Caco-2 (cell line): Measurements from ENCODE around the gene KLHDC7B. TPM values are rescaled to one million over a fixed set of nuclear protein-coding genes. Genes with fewer than 3 reads are reported as not detected.

Source experiments
- BruUV-seq: library from RNA; stranded (reverse); fragments of 400-500 nt; replicated peaks from 2 replicates; lab custom pipeline; 2021; lab: Mats Ljungman, UMichigan
- CTCF ChIA-PET: fragments of 300-600 bp; sonication (Branson Sonifier 250); formaldehyde crosslinking; loops from one replicate; lab custom pipeline; 2022; ENCODE audit warnings: antibody characterized with exemption; lab: Charles Lee
- POLR2A ChIA-PET: fragments of 300-600 bp; sonication (Branson Sonifier 250); formaldehyde crosslinking; loops from one replicate; lab custom pipeline; 2022; ENCODE audit warnings: antibody characterized with exemption; lab: Charles Lee
- DNase-seq, 2 experiments: peaks; one replicate each; pipeline versions ENCODE4 v3.0.0 to v3.0.0-alpha.2; 2020 to 2022
- H3K27me3 ChIP-seq: replicated peaks from 2 replicates; pipeline ENCODE4 v1.6.0; 2011; ENCODE audit warnings: low read length; ENCODE audit not compliant: control insufficient read depth, insufficient read depth
- H3K36me3 ChIP-seq: 2 replicates; pipeline ENCODE4 v1.5.1; 2011; ENCODE audit warnings: low read length; ENCODE audit not compliant: control insufficient read depth, insufficient read depth
- H3K4me1 ChIP-seq: fragments of 250-450 bp; sonication (Bioruptor Pico); 2 replicates; pipeline ENCODE4 v1.5.1; 2020; ENCODE audit warnings: mild to moderate bottlenecking
- H3K4me3 ChIP-seq: 2 replicates; pipeline ENCODE4 v1.5.1; 2011; ENCODE audit warnings: low read depth, mild to moderate bottlenecking, control low read depth, low read length
- H3K9me3 ChIP-seq: fragments of 250-450 bp; sonication (Bioruptor Pico); 2 replicates; pipeline ENCODE4 v1.5.1; 2020; ENCODE audit warnings: mild to moderate bottlenecking, moderate library complexity
- H3K27ac Mint-ChIP-seq: one replicate; pipeline ENCODE4 v1.8.0; 2022; ENCODE audit warnings: mixed read lengths; ENCODE audit not compliant: unreplicated experiment
- H3K27me3 Mint-ChIP-seq: one replicate; pipeline ENCODE4 v1.8.0; 2022; ENCODE audit warnings: mixed read lengths; ENCODE audit not compliant: insufficient read depth, unreplicated experiment
- H3K36me3 Mint-ChIP-seq: one replicate; pipeline ENCODE4 v1.8.0; 2022; ENCODE audit warnings: mild to moderate bottlenecking, mixed read lengths; ENCODE audit not compliant: insufficient read depth, unreplicated experiment
- H3K4me1 Mint-ChIP-seq: one replicate; pipeline ENCODE4 v1.8.0; 2022; ENCODE audit warnings: low read depth, mixed read lengths; ENCODE audit not compliant: unreplicated experiment
- H3K4me3 Mint-ChIP-seq: one replicate; pipeline ENCODE4 v1.8.0; 2022; ENCODE audit warnings: mild to moderate bottlenecking, moderate library complexity, mixed read lengths; ENCODE audit not compliant: unreplicated experiment
- H3K9me3 Mint-ChIP-seq: one replicate; pipeline ENCODE4 v1.8.0; 2022; ENCODE audit warnings: mixed read lengths; ENCODE audit not compliant: unreplicated experiment
- intact Hi-C: fragments of 100-400 bp; cut with micrococcal nuclease; formaldehyde crosslinking; loops from one replicate; pipeline ENCODE4 v1.10.0; 2022; ENCODE audit not compliant: unreplicated experiment
- total RNA-seq: library from RNA; stranded (reverse); gene quantifications from 2 replicates; pipeline ENCODE4 v1.2.3, GENCODE V29; 2022
- TF ChIP-seq, protein P1 (sequence below), 2 experiments: fragments of 200-600 bp in 1 of 2; IDR thresholded peaks; 1 replicate in 1 of 2; 2 replicates in 1 of 2; pipeline versions ENCODE4 v1.5.1 to v1.8.0; 2011 to 2022; ENCODE audit warnings: antibody characterized with exemption in 1 of 2, control low read depth in 1 of 2, inconsistent platforms in 1 of 2, low read depth in 1 of 2, low read length in 1 of 2, mild to moderate bottlenecking in 1 of 2, moderate library complexity in 1 of 2; ENCODE audit not compliant: insufficient read depth in 1 of 2, severe bottlenecking in 1 of 2, unreplicated experiment in 1 of 2

The KLHDC7B gene
- total RNA-seq, 1 experiment from 2014 or later: 2.0 TPM

DNA sequence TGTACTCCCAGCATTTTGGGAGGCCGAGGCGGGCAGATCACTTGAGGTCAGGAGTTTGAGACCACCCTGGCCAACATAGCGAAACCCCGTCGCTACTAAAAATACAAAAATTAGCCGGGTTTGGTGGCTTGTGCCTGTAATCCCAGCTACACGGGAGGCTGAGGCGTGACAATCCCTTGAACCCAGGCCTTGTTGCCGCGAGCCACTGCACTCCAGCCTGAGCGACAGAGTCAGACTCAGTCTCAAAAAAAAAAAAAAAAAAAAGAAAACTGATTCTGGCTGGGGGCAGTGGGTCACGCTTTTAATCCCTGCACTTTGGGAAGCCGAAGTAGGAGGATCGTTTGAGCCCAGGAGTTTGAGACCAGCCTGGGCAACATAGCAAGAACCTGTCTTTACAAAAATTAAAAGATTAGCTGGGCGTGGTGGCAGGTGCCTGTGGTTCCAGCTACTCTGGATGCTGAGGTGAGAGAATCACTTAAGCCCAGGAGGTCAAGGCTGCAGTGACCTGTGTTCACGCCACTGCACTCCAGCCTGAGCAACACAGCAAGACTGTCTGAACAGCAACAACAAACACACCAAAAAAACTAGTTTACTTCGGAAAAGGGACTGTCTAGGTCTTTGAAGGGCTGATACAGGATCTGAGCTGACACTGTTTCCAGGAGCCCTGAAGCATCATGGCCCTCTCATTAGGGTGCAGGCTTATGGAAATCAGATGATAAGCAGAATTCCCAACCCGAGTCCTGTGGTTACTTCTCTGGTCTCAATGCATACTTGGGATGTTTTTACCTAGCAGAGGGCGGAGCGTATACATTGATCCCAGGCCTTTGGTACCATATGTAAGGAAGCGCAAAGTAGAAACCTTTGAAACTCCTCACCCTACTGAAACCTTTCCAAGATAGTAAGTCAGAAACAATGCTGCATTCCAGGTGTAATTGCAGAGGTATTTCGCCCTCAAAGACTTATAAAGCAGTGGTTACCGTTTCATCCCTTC is 38.7 kb downstream of the KLHDC7B start:
- Histone ChIP-seq H3K36me3 (no peaks in the 10 kb centered on the region; the same call in 1 of the 2 replicates), H3K4me1 (peaks cover 23% of the 10 kb centered on the region), H3K9me3 (no peaks in the 10 kb centered on the region), H3K27me3 (no peaks in the 10 kb centered on the region), H3K4me3 (no peak overlapping the region)
- Mint-ChIP-seq H3K27ac (no peak overlapping the region), H3K36me3 (peaks cover 4% of the 10 kb centered on the region), H3K9me3 (no peaks in the 10 kb centered on the region), H3K27me3 (no peaks in the 10 kb centered on the region), H3K4me1 (no peaks in the 10 kb centered on the region), H3K4me3 (no peak overlapping the region)
- BruUV-seq: no TSS peak
- peak in 1 of 2 experiments; percentile 35 for DNase-seq
- ChIA-PET CTCF (interaction anchor here (0.8 to 1.5 kb wide), 3 partner anchors 22 to 59 kb away, joined by 3 to 7 read pairs (median 6); partner anchors contain the start of genes SCO2 and SYCE3), POLR2A (interaction anchor here (1.4 kb wide), 1 partner anchor 77 kb away, joined by 5 read pairs; the partner anchor contains the start of genes LMF2 and NCAPH2)
- intact Hi-C loops: loop anchor here (5.0 kb wide), 1 partner anchor 57 kb away; the partner anchor contains the start of gene SCO2
- TF ChIP-seq, protein P1, sequence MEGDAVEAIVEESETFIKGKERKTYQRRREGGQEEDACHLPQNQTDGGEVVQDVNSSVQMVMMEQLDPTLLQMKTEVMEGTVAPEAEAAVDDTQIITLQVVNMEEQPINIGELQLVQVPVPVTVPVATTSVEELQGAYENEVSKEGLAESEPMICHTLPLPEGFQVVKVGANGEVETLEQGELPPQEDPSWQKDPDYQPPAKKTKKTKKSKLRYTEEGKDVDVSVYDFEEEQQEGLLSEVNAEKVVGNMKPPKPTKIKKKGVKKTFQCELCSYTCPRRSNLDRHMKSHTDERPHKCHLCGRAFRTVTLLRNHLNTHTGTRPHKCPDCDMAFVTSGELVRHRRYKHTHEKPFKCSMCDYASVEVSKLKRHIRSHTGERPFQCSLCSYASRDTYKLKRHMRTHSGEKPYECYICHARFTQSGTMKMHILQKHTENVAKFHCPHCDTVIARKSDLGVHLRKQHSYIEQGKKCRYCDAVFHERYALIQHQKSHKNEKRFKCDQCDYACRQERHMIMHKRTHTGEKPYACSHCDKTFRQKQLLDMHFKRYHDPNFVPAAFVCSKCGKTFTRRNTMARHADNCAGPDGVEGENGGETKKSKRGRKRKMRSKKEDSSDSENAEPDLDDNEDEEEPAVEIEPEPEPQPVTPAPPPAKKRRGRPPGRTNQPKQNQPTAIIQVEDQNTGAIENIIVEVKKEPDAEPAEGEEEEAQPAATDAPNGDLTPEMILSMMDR (IDR thresholded peaks at IDR 0.05; ENCODE audit: insufficient read depth in 1 of 2, low read depth in 1 of 2, low read length in 1 of 2, severe bottlenecking in 1 of 2, unreplicated experiment in 1 of 2): no peak

DNA sequence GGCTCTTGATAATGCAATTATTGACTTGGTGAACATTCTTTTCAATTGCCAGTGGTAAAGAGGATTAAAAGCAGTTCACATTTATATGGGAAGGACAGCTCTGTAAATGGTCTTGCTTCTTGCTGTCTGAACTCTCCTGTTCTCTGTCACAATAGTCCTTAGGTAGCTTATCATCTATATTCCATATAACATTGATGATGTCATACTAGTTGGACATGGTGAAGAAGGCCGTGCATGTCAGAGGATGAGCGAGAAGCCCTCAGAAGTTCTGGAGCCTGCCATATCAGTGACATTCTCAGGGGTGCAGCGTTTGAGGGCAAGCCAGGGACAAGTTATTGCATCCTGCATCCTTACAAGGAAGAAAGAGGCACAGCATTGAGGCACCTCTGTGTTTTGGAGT is 39.5 kb downstream of the KLHDC7B start:
- BruUV-seq: no TSS peak
- intact Hi-C loops: no loop called here

DNA sequence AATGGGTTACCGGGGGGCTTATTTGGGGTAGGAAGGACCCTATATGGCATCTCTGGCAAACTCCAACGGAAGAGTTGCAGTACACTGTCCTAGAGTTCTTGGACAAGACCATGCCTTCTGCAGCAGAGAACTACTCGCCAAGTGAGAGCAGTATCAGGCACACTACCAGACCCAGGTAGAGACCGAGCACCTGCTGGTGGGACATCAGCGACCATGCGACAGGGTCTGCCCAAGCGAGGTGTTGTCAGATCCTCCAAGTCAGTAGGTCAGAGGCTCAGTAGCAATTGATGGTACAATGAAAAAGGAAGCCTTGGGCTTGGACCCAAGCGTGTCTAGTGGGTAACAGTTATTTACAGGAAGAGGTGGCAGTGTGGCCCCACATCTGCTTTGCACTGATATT is 40.1 kb downstream of the KLHDC7B start:
- TF ChIP-seq, protein P1 (IDR thresholded peaks at IDR 0.05; ENCODE audit: insufficient read depth in 1 of 2, low read depth in 1 of 2, low read length in 1 of 2, severe bottlenecking in 1 of 2, unreplicated experiment in 1 of 2): no peak
- H3K27ac Mint-ChIP-seq: no peak overlapping the region
- ChIA-PET POLR2A (no interaction called here), CTCF (no interaction called here)
- no peaks in the 10 kb centered on the region for H3K36me3 ChIP-seq
- peaks cover 3% of the 10 kb centered on the region for H3K27me3 Mint-ChIP-seq
- no peaks in the 10 kb centered on the region for H3K9me3 ChIP-seq
- intact Hi-C loops: no loop called here
- BruUV-seq: no TSS peak
- H3K9me3 Mint-ChIP-seq: no peaks in the 10 kb centered on the region
- H3K27me3 ChIP-seq: no peaks in the 10 kb centered on the region
- no peak overlapping the region for H3K4me3 ChIP-seq
- peak in 1 of 2 experiments; percentile 19 for DNase-seq
- no peak overlapping the region for H3K4me3 Mint-ChIP-seq
- H3K4me1 ChIP-seq: peaks cover 23% of the 10 kb centered on the region
- H3K4me1 Mint-ChIP-seq: no peaks in the 10 kb centered on the region
- peaks cover 4% of the 10 kb centered on the region for H3K36me3 Mint-ChIP-seq

More for the DNA sequence above, 39.5 kb downstream of the KLHDC7B start:
- H3K27me3 ChIP-seq: no peaks in the 10 kb centered on the region
- Mint-ChIP-seq H3K36me3 (peaks cover 4% of the 10 kb centered on the region), H3K27me3 (no peaks in the 10 kb centered on the region), H3K27ac (no peak overlapping the region), H3K9me3 (no peaks in the 10 kb centered on the region), H3K4me3 (no peak overlapping the region), H3K4me1 (no peaks in the 10 kb centered on the region)
- DNase-seq: peak in 1 of 2 experiments; percentile 5
- H3K36me3 ChIP-seq: no peaks in the 10 kb centered on the region
- no peak overlapping the region for H3K4me3 ChIP-seq
- CTCF ChIA-PET: interaction anchor here (0.8 to 1.5 kb wide), 3 partner anchors 22 to 60 kb away, joined by 3 to 7 read pairs (median 6); partner anchors contain the start of genes SCO2 and SYCE3
- POLR2A ChIA-PET: no interaction called here
- H3K4me1 ChIP-seq: peaks cover 23% of the 10 kb centered on the region
- no peaks in the 10 kb centered on the region for H3K9me3 ChIP-seq
- TF ChIP-seq, protein P1 (IDR thresholded peaks at IDR 0.05; ENCODE audit: insufficient read depth in 1 of 2, low read depth in 1 of 2, low read length in 1 of 2, severe bottlenecking in 1 of 2, unreplicated experiment in 1 of 2): no peak
